ENCODE results near the gene SYNGR3. TPM values are rescaled to one million over a fixed set of nuclear protein-coding genes. Genes with fewer than 3 reads are reported as not detected.
A peak's percentile ranks its signal among the peaks of the same experiment; 100 is the strongest.

SYNGR3 gene
- total RNA-seq, 1 experiment from 2014 or later, result 11.9 TPM

GRCh38 chr16:1978476-1979120 is 11.2 kb upstream of the SYNGR3 start:
- Histone ChIP-seq H3K23ac (ENCODE audit: insufficient read length, low read depth, low read length) (no peak overlapping the region), H3T11ph (ENCODE audit: low read length) (no peak overlapping the region), H3K18ac (ENCODE audit: insufficient read length, low read depth, low read length) (no peak overlapping the region), H2BK120ac (ENCODE audit: low read depth, low read length, poor library complexity, severe bottlenecking) (no peak overlapping the region), H3K4me2 (ENCODE audit: insufficient read depth, insufficient read length, low read length) (peak overlapping the region; percentile 1), H3K9ac (ENCODE audit: extremely low read depth, insufficient read length, low read length) (no peak overlapping the region), H4K91ac (ENCODE audit: insufficient read length, low read depth, low read length) (no peak overlapping the region), H2BK20ac (ENCODE audit: low read depth, low read length, poor library complexity, severe bottlenecking) (no peak overlapping the region), H2BK5ac (ENCODE audit: insufficient read length, low read length) (no peak overlapping the region), H2BK12ac (ENCODE audit: insufficient read length, low read depth, low read length) (no peak overlapping the region), H3K56ac (ENCODE audit: insufficient read length, low read depth, low read length) (no peak overlapping the region), H3K4me1 (ENCODE audit: insufficient read depth, low read length) (no peaks in the 10 kb centered on the region), H4K20me1 (ENCODE audit: control insufficient read depth, insufficient read depth, insufficient read length) (no peaks in the 10 kb centered on the region), H3K79me1 (ENCODE audit: insufficient read depth, low read depth, low read length, poor library complexity, severe bottlenecking) (no peaks in the 10 kb centered on the region), H2AK5ac (ENCODE audit: insufficient read length, low read length) (no peak overlapping the region), H2BK15ac (ENCODE audit: low read depth, low read length) (no peak overlapping the region), H3K9me3 (ENCODE audit: control insufficient read depth, low read depth, low read length) (no peaks in the 10 kb centered on the region), H4K8ac (replicated peaks; ENCODE audit: insufficient read length, low read depth, low read length) (no peak overlapping the region), H3K27me3 (ENCODE audit: insufficient read depth, low read length) (peaks cover 22% of the 10 kb centered on the region), H2AFZ (ENCODE audit: low read length) (no peak overlapping the region), H4K5ac (ENCODE audit: insufficient read length, low read depth, low read length) (no peak overlapping the region), H3K4ac (ENCODE audit: low read depth, low read length) (no peak overlapping the region), H3K27ac (ENCODE audit: insufficient read length, low read depth, low read length) (no peak overlapping the region), H3K23me2 (ENCODE audit: insufficient read length, low read depth, low read length, poor library complexity, severe bottlenecking) (peaks cover 15% of the 10 kb centered on the region), H3K79me2 (ENCODE audit: insufficient read depth, low read length) (no peaks in the 10 kb centered on the region), H3K14ac (ENCODE audit: insufficient read depth, low read length) (no peak overlapping the region)
- no peak overlapping the region for H3K27ac Mint-ChIP-seq
- peaks cover 40% of the 10 kb centered on the region for H3K27me3 Mint-ChIP-seq (ENCODE audit: low read depth)
- peak overlapping the region in 1 of 2 experiments; percentile 46; a peak in 1 of 5 replicates for H3K4me3 Mint-ChIP-seq
- peak; percentile 61 for DNase-seq
- WGBS (ENCODE audit: extremely low coverage, insufficient read length, low lambda C conversion rate), result no CpG with 5 or more reads among the region's 37 CpGs
- H3K9me3 Mint-ChIP-seq, result no peaks in the 10 kb centered on the region
- TF ChIP-seq CTCF (conservative IDR thresholded peaks at IDR 0.05), result no peak
- H3K36me3 Mint-ChIP-seq (ENCODE audit: insufficient read depth in 1 of 3, low read depth in 3 of 3), result peaks cover 10 to 27% (median 23%) of the 10 kb centered on the region in 3 experiments
- peaks cover 13 to 18% of the 10 kb centered on the region in 2 experiments for H3K4me1 Mint-ChIP-seq
